ENCODE results near the gene TAOK2.
"Not testable (repeated sequence)": the region's sequence is repeated elsewhere in the genome, so short reads cannot be mapped to it uniquely, and the experiment has no call there.

The TAOK2 gene

GRCh38 chr16:30032083-30032819, 58.6 kb downstream of the TAOK2 start:
- TF ChIP-seq TAF1 (IDR thresholded peaks at IDR 0.05; ENCODE audit: borderline replicate concordance, low read depth, low read length) (no peak), POLR2AphosphoS5 (IDR thresholded peaks at IDR 0.05; ENCODE audit: low read depth, low read length) (no peak), POLR2A (IDR thresholded peaks at IDR 0.05; ENCODE audit: low read depth, low read length) (no peak)
- FAIRE-seq: peak; percentile 93
- DNase-seq (ENCODE audit: insufficient read length): peak; percentile 75

- no peak for DNase-seq (ENCODE audit: insufficient read length)
- TF ChIP-seq POLR2AphosphoS5 (IDR thresholded peaks at IDR 0.05; ENCODE audit: low read depth, low read length) (no peak), POLR2A (IDR thresholded peaks at IDR 0.05; ENCODE audit: low read depth, low read length) (no peak), TAF1 (IDR thresholded peaks at IDR 0.05; ENCODE audit: borderline replicate concordance, low read depth, low read length) (no peak)
- peak; percentile 68 for FAIRE-seq
These were observed 59.6 kb downstream of the TAOK2 start for GRCh38 chr16:30033270-30033669.

GRCh38 chr16:30040221-30040620, 66.6 kb downstream of the TAOK2 start:
- no peak for TF ChIP-seq POLR2AphosphoS5 (IDR thresholded peaks at IDR 0.05; ENCODE audit: low read depth, low read length)
- no peak for TF ChIP-seq TAF1 (IDR thresholded peaks at IDR 0.05; ENCODE audit: borderline replicate concordance, low read depth, low read length)
- FAIRE-seq (no peak), DNase-seq (ENCODE audit: insufficient read length) (no peak)

- not testable (repeated sequence) for DNase-seq (ENCODE audit: insufficient read length); FAIRE-seq
These were observed 67.0 kb downstream of the TAOK2 start for GRCh38 chr16:30040690-30041089.

- DNase-seq (ENCODE audit: insufficient read length) (no peak), FAIRE-seq (no peak)
- TF ChIP-seq TAF1 (IDR thresholded peaks at IDR 0.05; ENCODE audit: borderline replicate concordance, low read depth, low read length): no peak
These were observed 68.2 kb downstream of the TAOK2 start for GRCh38 chr16:30041841-30042240.

All from GM12892 (cell line).